NB4 (cell line): ENCODE data around the gene TNFRSF25.

Experiments
- DNase-seq: peaks from one replicate; pipeline ENCODE4 v3.0.0; 2010; ENCODE audit warnings: low read depth
- H3K4me3 ChIP-seq: one replicate; pipeline ENCODE4 v1.5.1; 2011; ENCODE audit warnings: mild to moderate bottlenecking, low read depth, low read length, moderate library complexity
- CTCF ChIP-seq: IDR thresholded peaks from one replicate; pipeline ENCODE4 v1.5.1; 2012; ENCODE audit warnings: low read depth, low read length
- MAX ChIP-seq: IDR thresholded peaks from 2 replicates; pipeline ENCODE4 v1.6.1; 2011; ENCODE audit warnings: low read depth, low read length
- MYC ChIP-seq: IDR thresholded peaks from 2 replicates; pipeline ENCODE4 v1.6.1; 2011; ENCODE audit warnings: low read depth, low read length
- POLR2A ChIP-seq: IDR thresholded peaks from 2 replicates; pipeline ENCODE4 v1.6.1; 2011; ENCODE audit warnings: mild to moderate bottlenecking; ENCODE audit not compliant: insufficient read length; ENCODE audit errors: extremely low read depth

Gene TNFRSF25

GRCh38 chr1:6487804-6488484, 22.0 kb upstream of the TNFRSF25 start:
- H3K4me3 ChIP-seq, result no peak overlapping the region
- TF ChIP-seq CTCF, result no peak
- no peak for TF ChIP-seq MAX
- TF ChIP-seq MYC, result no peak
- no peak for TF ChIP-seq POLR2A
- no peak for DNase-seq

GRCh38 chr1:6486433-6487011, 20.5 kb upstream of the TNFRSF25 start:
- DNase-seq, result peak; percentile 85
- peak; percentile 14; the same call in 1 of the 2 replicates for TF ChIP-seq MYC
- TF ChIP-seq POLR2A, result no peak
- peak; percentile 51; the same call in 1 of the 2 replicates for TF ChIP-seq MAX
- TF ChIP-seq CTCF, result peak; percentile 92
- H3K4me3 ChIP-seq, result no peak overlapping the region

- no peak for TF ChIP-seq POLR2A
- DNase-seq, result no peak
- no peak overlapping the region for H3K4me3 ChIP-seq
Observed at GRCh38 chr1:6485168-6486101, 19.5 kb upstream of the TNFRSF25 start.

- TF ChIP-seq POLR2A (no peak), MAX (no peak), MYC (no peak)
- no peak overlapping the region for H3K4me3 ChIP-seq
- DNase-seq, result no peak
Observed at GRCh38 chr1:6484826-6485167, 18.8 kb upstream of the TNFRSF25 start.

DNA sequence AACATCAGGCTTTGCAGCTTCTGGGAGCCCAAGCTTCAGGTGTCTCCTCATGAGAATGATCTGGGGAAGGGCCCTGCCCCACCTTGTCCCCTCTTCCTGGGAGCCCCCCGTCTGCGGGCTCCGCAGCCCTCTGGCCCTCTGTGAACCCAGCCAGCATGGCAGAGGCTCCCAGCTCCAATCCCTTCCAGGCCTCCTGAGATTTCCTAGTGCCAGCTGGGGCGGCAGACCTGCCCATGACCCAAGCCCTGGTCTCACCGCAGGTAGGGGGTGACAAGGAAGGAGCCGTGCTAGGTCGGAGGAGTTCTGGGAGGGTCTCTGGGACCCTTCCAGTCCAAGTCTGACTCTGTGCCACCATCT, 17.8 kb upstream of the TNFRSF25 start:
- H3K4me3 ChIP-seq, result no peak overlapping the region
- no peak for DNase-seq
- TF ChIP-seq POLR2A (no peak), MAX (no peak), MYC (no peak), CTCF (no peak)

GRCh38 chr1:6483017-6483760, 17.2 kb upstream of the TNFRSF25 start:
- DNase-seq, result no peak
- no peak for TF ChIP-seq MAX
- TF ChIP-seq MYC, result no peak
- no peak for TF ChIP-seq CTCF
- no peak overlapping the region for H3K4me3 ChIP-seq
